K562 (cell line): ENCODE data around the gene ZNF165. TPM values are rescaled to one million over a fixed set of nuclear protein-coding genes. Genes with fewer than 3 reads are reported as not detected.

Source experiments
- ADNP ChIP-seq: fragments of 200-800 bp; sonication (Bioruptor generic); IDR thresholded peaks from 2 replicates; pipeline ENCODE4 v1.6.1; 2016; ENCODE audit warnings: missing genetic modification characterization, missing compliant biosample characterization
- ASH1L ChIP-seq: fragments of 450-650 bp; IDR thresholded peaks from 2 replicates; pipeline ENCODE4 v1.6.1; 2018; ENCODE audit warnings: borderline replicate concordance, mild to moderate bottlenecking, low read depth; ENCODE audit not compliant: partially characterized antibody
- FIP1L1 ChIP-seq: fragments of 200-400 bp; formaldehyde crosslinking; IDR thresholded peaks from 2 replicates; pipeline ENCODE4 v1.6.1; 2018; ENCODE audit warnings: mild to moderate bottlenecking, low read depth, low read length; ENCODE audit not compliant: poor library complexity, severe bottlenecking
- FOXP1 ChIP-seq: sonication (generic); formaldehyde crosslinking; IDR thresholded peaks from 2 replicates; pipeline ENCODE4 v1.8.0; 2022; ENCODE audit warnings: mild to moderate bottlenecking, missing genetic modification reagents
- HDAC3 ChIP-seq: fragments of 450-650 bp; IDR thresholded peaks from 2 replicates; pipeline ENCODE4 v1.6.1; 2018; ENCODE audit warnings: borderline replicate concordance, mild to moderate bottlenecking, moderate library complexity; ENCODE audit not compliant: partially characterized antibody
- HNRNPLL ChIP-seq: fragments of 200-400 bp; formaldehyde crosslinking; IDR thresholded peaks from 2 replicates; pipeline ENCODE4 v1.6.1; 2017; ENCODE audit warnings: low read length, low read depth, mild to moderate bottlenecking; ENCODE audit not compliant: poor library complexity, severe bottlenecking
- HSF4 ChIP-seq: fragments of 250-450 bp; sonication (Bioruptor Pico); IDR thresholded peaks from 2 replicates; pipeline ENCODE4 v2.1.2; 2022; ENCODE audit warnings: mild to moderate bottlenecking, moderate library complexity, borderline replicate concordance
- IRF2 ChIP-seq: sonication (generic); formaldehyde crosslinking; IDR thresholded peaks from 2 replicates; pipeline ENCODE4 v1.8.1; 2022; ENCODE audit warnings: mild to moderate bottlenecking, missing genetic modification reagents
- NFYB ChIP-seq: IDR thresholded peaks from 2 replicates; pipeline ENCODE4 v1.6.1; 2011; ENCODE audit warnings: mild to moderate bottlenecking, moderate library complexity; ENCODE audit not compliant: insufficient read length; ENCODE audit errors: extremely low read depth
- NR4A1 ChIP-seq, 2 experiments: fragments of 250-450 bp in 1 of 2; fragments of 450-650 bp in 1 of 2; sonication (Bioruptor Pico) in 1 of 2; IDR thresholded peaks; 2 replicates each; pipeline versions ENCODE4 v1.4.0 to v1.6.1; 2016 to 2020; ENCODE audit warnings: mild to moderate bottlenecking in 2 of 2, missing compliant biosample characterization in 1 of 2, missing genetic modification characterization in 1 of 2, moderate library complexity in 1 of 2
- STAT5A ChIP-seq: IDR thresholded peaks from 2 replicates; pipeline ENCODE4 v1.6.1; 2012; ENCODE audit warnings: low read length, inconsistent platforms, borderline replicate concordance
- TRIM28 ChIP-seq: fragments of 450-650 bp; IDR thresholded peaks from 2 replicates; pipeline ENCODE4 v1.6.1; 2017
- ZNF121 ChIP-seq: sonication (generic); formaldehyde crosslinking; conservative IDR thresholded peaks from 2 replicates; pipeline ENCODE4 v1.8.0; 2022; ENCODE audit warnings: missing genetic modification reagents
- ZNF232 ChIP-seq: sonication (generic); formaldehyde crosslinking; IDR thresholded peaks from 2 replicates; pipeline ENCODE4 v1.8.0; 2022; ENCODE audit warnings: mild to moderate bottlenecking, missing genetic modification reagents
- ZNF57 ChIP-seq: fragments of 450-650 bp; formaldehyde crosslinking; IDR thresholded peaks from 2 replicates; pipeline ENCODE4 v1.4.0; 2020; ENCODE audit warnings: mild to moderate bottlenecking, moderate library complexity
- ZNF668 ChIP-seq: fragments of 250-450 bp; sonication (Bioruptor Pico); IDR thresholded peaks from 2 replicates; pipeline ENCODE4 v1.8.0; 2022; ENCODE audit warnings: mild to moderate bottlenecking, inconsistent platforms
- ZNF785 ChIP-seq: fragments of 250-450 bp; sonication (Bioruptor Pico); IDR thresholded peaks from 2 replicates; pipeline ENCODE4 v1.4.0; 2020; ENCODE audit warnings: mild to moderate bottlenecking
- ZNF830 ChIP-seq: fragments of 250-450 bp; sonication (Bioruptor Pico); IDR thresholded peaks from 2 replicates; pipeline ENCODE4 v1.5.0; 2021; ENCODE audit warnings: mild to moderate bottlenecking
- polyA plus RNA-seq, 8 experiments: library from polyadenylated mRNA; depleted of rRNA in 4 of 8; stranded (reverse) in 5 of 8; unstranded in 3 of 8; fragments of >200 nt; fragmentation: Nextera tagmentation in 2 of 8; fragmentation: Illumina TruSeq in 1 of 8; extraction: Ambion mirVana in 2 of 8; extraction: Trizol in 1 of 8; gene quantifications; 2 replicates each; pipeline versions ENCODE4 v1.2.1 to v1.2.3, GENCODE V29; 2011 to 2014; ENCODE audit warnings: inconsistent platforms in 1 of 8, missing spikeins in 1 of 8
- total RNA-seq, 7 experiments: library from RNA; depleted of rRNA in 6 of 7; stranded (reverse); fragments of >200 nt in 6 of 7; fragmentation: Illumina TruSeq in 2 of 7; extraction: Trizol in 2 of 7; gene quantifications; 2 replicates each; pipeline versions ENCODE4 v1.2.1 to v1.2.3, GENCODE V29; 2011 to 2021; ENCODE audit warnings: low replicate concordance in 1 of 7
- TF ChIP-seq, protein P1 (sequence below): sonication (generic); formaldehyde crosslinking; IDR thresholded peaks from 2 replicates; pipeline ENCODE4 v1.8.0; 2023; ENCODE audit warnings: missing genetic modification reagents, mild to moderate bottlenecking, borderline replicate concordance
- TF ChIP-seq, protein P2 (sequence below): fragments of 450-650 bp; IDR thresholded peaks from 2 replicates; pipeline ENCODE4 v1.6.1; 2016; ENCODE audit warnings: antibody characterized with exemption

Gene ZNF165
- total and polyA plus RNA-seq, 9 of the 15 experiments (the other 6 are each of a cell fraction or from before 2014, with no cell fraction given), result 0.82 to 3.6 (median 1.2) TPM

DNA sequence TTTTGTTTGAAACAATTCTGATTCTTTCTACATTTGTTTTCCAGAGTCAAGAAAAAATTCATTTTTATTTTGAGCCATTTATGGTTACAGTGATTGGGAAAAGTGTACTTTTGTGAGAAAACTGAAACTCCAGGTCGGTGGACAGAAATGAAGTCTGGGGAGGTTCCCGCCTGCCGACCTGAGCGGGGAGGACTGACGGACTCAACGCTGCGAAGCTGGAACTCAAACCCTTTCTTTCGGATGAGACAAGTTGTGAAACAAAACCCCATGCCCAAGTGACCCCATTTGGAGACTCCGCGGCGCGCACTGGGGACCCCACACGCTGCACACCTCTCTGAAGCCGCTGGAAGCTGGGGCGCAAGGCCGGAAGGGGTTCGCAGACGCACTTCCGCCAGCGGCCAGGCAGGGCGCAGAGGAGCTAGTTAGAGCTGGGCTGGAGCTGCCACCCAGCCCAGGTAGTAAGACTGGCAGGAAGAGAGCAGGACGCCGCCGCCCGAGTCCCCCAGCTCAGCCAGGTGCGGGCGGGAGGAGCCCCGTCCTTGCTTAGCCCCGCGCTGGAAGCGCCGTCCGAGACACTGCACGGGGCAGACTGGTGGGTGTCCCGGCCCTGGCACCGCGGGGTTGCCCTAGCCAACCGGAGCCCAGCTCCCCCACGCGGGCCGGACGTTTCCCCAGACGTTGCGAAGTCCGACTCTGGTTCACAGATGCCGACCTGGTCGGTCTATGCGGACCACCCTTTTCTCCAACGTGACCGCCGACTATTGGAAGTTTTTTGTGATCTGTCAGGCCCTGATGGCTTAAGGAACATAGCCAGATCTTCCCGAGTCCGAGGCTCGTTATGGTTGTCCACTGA, 24.2 kb downstream of the ZNF165 start (continued):
- TF ChIP-seq, protein P1, sequence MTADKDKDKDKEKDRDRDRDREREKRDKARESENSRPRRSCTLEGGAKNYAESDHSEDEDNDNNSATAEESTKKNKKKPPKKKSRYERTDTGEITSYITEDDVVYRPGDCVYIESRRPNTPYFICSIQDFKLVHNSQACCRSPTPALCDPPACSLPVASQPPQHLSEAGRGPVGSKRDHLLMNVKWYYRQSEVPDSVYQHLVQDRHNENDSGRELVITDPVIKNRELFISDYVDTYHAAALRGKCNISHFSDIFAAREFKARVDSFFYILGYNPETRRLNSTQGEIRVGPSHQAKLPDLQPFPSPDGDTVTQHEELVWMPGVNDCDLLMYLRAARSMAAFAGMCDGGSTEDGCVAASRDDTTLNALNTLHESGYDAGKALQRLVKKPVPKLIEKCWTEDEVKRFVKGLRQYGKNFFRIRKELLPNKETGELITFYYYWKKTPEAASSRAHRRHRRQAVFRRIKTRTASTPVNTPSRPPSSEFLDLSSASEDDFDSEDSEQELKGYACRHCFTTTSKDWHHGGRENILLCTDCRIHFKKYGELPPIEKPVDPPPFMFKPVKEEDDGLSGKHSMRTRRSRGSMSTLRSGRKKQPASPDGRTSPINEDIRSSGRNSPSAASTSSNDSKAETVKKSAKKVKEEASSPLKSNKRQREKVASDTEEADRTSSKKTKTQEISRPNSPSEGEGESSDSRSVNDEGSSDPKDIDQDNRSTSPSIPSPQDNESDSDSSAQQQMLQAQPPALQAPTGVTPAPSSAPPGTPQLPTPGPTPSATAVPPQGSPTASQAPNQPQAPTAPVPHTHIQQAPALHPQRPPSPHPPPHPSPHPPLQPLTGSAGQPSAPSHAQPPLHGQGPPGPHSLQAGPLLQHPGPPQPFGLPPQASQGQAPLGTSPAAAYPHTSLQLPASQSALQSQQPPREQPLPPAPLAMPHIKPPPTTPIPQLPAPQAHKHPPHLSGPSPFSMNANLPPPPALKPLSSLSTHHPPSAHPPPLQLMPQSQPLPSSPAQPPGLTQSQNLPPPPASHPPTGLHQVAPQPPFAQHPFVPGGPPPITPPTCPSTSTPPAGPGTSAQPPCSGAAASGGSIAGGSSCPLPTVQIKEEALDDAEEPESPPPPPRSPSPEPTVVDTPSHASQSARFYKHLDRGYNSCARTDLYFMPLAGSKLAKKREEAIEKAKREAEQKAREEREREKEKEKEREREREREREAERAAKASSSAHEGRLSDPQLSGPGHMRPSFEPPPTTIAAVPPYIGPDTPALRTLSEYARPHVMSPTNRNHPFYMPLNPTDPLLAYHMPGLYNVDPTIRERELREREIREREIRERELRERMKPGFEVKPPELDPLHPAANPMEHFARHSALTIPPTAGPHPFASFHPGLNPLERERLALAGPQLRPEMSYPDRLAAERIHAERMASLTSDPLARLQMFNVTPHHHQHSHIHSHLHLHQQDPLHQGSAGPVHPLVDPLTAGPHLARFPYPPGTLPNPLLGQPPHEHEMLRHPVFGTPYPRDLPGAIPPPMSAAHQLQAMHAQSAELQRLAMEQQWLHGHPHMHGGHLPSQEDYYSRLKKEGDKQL (CRISPR knock-in tag), result no peak
- TF ChIP-seq NR4A1 (CRISPR knock-in tag; IDR thresholded peaks at IDR 0.05) (peak; percentile 45; the same call in 1 of the 2 replicates), NR4A1 (tag; IDR thresholded peaks at IDR 0.05) (peak; percentile 84; the same call in 1 of the 2 replicates), NFYB (no peak), ZNF785 (no peak), HDAC3 (no peak), FOXP1 (CRISPR knock-in tag) (no peak), ZNF57 (no peak), TRIM28 (0 out of 2 replicates have a peak, but pooled peaks have one; percentile 21), ADNP (tag) (no peak), ZNF232 (CRISPR knock-in tag) (no peak), STAT5A (no peak), HSF4 (CRISPR knock-in tag) (no peak), IRF2 (CRISPR knock-in tag) (no peak), FIP1L1 (peak; percentile 49), ZNF830 (CRISPR knock-in tag) (peak; percentile 94), ZNF668 (CRISPR knock-in tag) (no peak), ZNF121 (CRISPR knock-in tag) (no peak), ASH1L (no peak), HNRNPLL (peak; percentile 37)
- TF ChIP-seq, protein P2, sequence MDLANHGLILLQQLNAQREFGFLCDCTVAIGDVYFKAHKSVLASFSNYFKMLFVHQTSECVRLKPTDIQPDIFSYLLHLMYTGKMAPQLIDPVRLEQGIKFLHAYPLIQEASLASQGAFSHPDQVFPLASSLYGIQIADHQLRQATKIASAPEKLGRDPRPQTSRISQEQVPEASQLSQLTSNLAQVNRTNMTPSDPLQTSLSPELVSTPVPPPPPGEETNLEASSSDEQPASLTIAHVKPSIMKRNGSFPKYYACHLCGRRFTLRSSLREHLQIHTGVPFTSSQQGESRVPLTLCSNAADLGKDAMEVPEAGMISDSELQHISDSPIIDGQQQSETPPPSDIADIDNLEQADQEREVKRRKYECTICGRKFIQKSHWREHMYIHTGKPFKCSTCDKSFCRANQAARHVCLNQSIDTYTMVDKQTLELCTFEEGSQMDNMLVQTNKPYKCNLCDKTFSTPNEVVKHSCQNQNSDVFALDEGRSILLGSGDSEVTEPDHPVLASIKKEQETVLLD, result peak; percentile 71
